Endothelial cell of umbilical vein (primary cell): ENCODE results near the gene CRYBA4. TPM values are rescaled to one million over a fixed set of nuclear protein-coding genes. Genes with fewer than 3 reads are reported as not detected.

ENCODE experiments used
- BruUV-seq: library from RNA; stranded (reverse); fragments of 400-500 nt; replicated peaks from 2 replicates; lab custom pipeline; 2021; lab: Mats Ljungman, UMichigan
- CTCF ChIA-PET: fragments of 300-600, 350-600 bp; sonication (Branson Sonifier 250); formaldehyde crosslinking; loops from one replicate; lab custom pipeline; 2021; ENCODE audit warnings: antibody characterized with exemption, inconsistent platforms; lab: Charles Lee
- POLR2A ChIA-PET: fragments of 300-600, 350-600 bp; sonication (Branson Sonifier 250); formaldehyde crosslinking; loops from one replicate; lab custom pipeline; 2021; ENCODE audit warnings: antibody characterized with exemption, inconsistent platforms; lab: Charles Lee
- DNase-seq: peaks from one replicate; pipeline ENCODE4 v3.0.0-alpha.2; 2011; ENCODE audit warnings: low read depth, low spot score
- FAIRE-seq: peaks from 2 replicates; lab custom pipeline; 2011; peaks lifted over from hg19 to GRCh38; lab: Jason Lieb, UNC
- H2AFZ ChIP-seq: 2 replicates; pipeline ENCODE4 v1.6.0; 2012; ENCODE audit warnings: low read depth, low read length, control low read depth, inconsistent platforms
- H3K27ac ChIP-seq: 2 replicates; pipeline ENCODE4 v1.5.1; 2011; ENCODE audit warnings: low read depth, mild to moderate bottlenecking, control low read depth, low read length, moderate library complexity; ENCODE audit not compliant: insufficient read depth
- H3K27me3 ChIP-seq, 2 experiments: 2 replicates each; pipeline versions ENCODE4 v1.6.0 to v1.6.1; 2011; ENCODE audit warnings: low read length in 2 of 2, mixed read lengths in 1 of 2; ENCODE audit not compliant: control insufficient read depth in 2 of 2, insufficient read depth in 2 of 2
- H3K36me3 ChIP-seq, 2 experiments: 2 replicates in 1 of 2; 3 replicates in 1 of 2; pipeline ENCODE4 v1.5.1; 2011; ENCODE audit warnings: low read length in 2 of 2, mild to moderate bottlenecking in 1 of 2, moderate library complexity in 1 of 2; ENCODE audit not compliant: control insufficient read depth in 2 of 2, insufficient read depth in 2 of 2; ENCODE audit errors: extremely low read depth in 1 of 2
- H3K4me1 ChIP-seq: 3 replicates; pipeline ENCODE4 v1.5.1; 2011; ENCODE audit warnings: mild to moderate bottlenecking, low read length; ENCODE audit not compliant: control insufficient read depth, insufficient read depth; ENCODE audit errors: extremely low read depth
- H3K4me2 ChIP-seq: 2 replicates; pipeline ENCODE4 v1.6.1; 2011; ENCODE audit warnings: low read length, control low read depth, mixed read lengths; ENCODE audit not compliant: insufficient read depth
- H3K4me3 ChIP-seq, 3 experiments: fragments of 200-600 bp in 1 of 3; sonication (generic), shearing (Covaris generic) in 1 of 3; replicated peaks in 1 of 3; 2 replicates each; pipeline ENCODE4 v1.5.1; 2011 to 2016; ENCODE audit warnings: control low read depth in 3 of 3, low read length in 3 of 3, mild to moderate bottlenecking in 2 of 3, inconsistent platforms in 1 of 3, low read depth in 1 of 3, moderate library complexity in 1 of 3; ENCODE audit not compliant: insufficient read depth in 1 of 3
- H3K79me2 ChIP-seq: 2 replicates; pipeline ENCODE4 v1.6.0; 2012; ENCODE audit warnings: low read length, inconsistent platforms; ENCODE audit not compliant: control insufficient read depth, insufficient read depth
- H3K9ac ChIP-seq: replicated peaks from 2 replicates; pipeline ENCODE3; 2011; ENCODE audit warnings: low read length, control low read depth; ENCODE audit not compliant: insufficient read depth; ENCODE audit errors: extremely low read depth
- H3K9me1 ChIP-seq: replicated peaks from 3 replicates; pipeline ENCODE4 v1.6.0; 2011; ENCODE audit warnings: mild to moderate bottlenecking, low read length; ENCODE audit not compliant: control insufficient read depth, insufficient read depth; ENCODE audit errors: extremely low read depth
- H3K9me3 ChIP-seq: replicated peaks from 2 replicates; pipeline ENCODE4 v1.5.1; 2012; ENCODE audit warnings: low read length, inconsistent platforms; ENCODE audit not compliant: control insufficient read depth, insufficient read depth
- H4K20me1 ChIP-seq: replicated peaks from 2 replicates; pipeline ENCODE3; 2011; ENCODE audit warnings: mild to moderate bottlenecking, low read length; ENCODE audit not compliant: control insufficient read depth, insufficient read depth; ENCODE audit errors: extremely low read depth
- EZH2 ChIP-seq: IDR thresholded peaks from 2 replicates; pipeline ENCODE4 v1.6.1; 2012; ENCODE audit warnings: borderline replicate concordance, low read depth, mild to moderate bottlenecking, moderate library complexity, low read length, inconsistent platforms; ENCODE audit not compliant: severe bottlenecking
- FOS ChIP-seq: IDR thresholded peaks from 2 replicates; pipeline ENCODE4 v1.6.1; 2011; ENCODE audit warnings: mild to moderate bottlenecking, low read length, moderate library complexity, borderline replicate concordance; ENCODE audit not compliant: insufficient read depth
- GATA2 ChIP-seq: IDR thresholded peaks from 2 replicates; pipeline ENCODE4 v1.7.0; 2011; ENCODE audit warnings: low read depth, mild to moderate bottlenecking, moderate library complexity, mixed read lengths, low read length; ENCODE audit not compliant: insufficient read length, insufficient read depth
- JUN ChIP-seq: IDR thresholded peaks from 2 replicates; pipeline ENCODE4 v1.6.1; 2011; ENCODE audit warnings: borderline replicate concordance, low read depth; ENCODE audit not compliant: insufficient read length, insufficient read depth
- MYC ChIP-seq: IDR thresholded peaks from one replicate; pipeline ENCODE4 v1.6.1; 2011; ENCODE audit warnings: mild to moderate bottlenecking, low read depth, low read length
- POLR2A ChIP-seq: IDR thresholded peaks from 2 replicates; pipeline ENCODE4 v1.6.1; 2012; ENCODE audit warnings: low read depth, mild to moderate bottlenecking, control low read depth, low read length
- POLR2AphosphoS5 ChIP-seq: IDR thresholded peaks from 2 replicates; pipeline ENCODE4 v1.6.1; 2012; ENCODE audit warnings: low read depth, mild to moderate bottlenecking, control low read depth, low read length, moderate library complexity; ENCODE audit not compliant: insufficient read depth
- dilution Hi-C: fragments of 300-500 bp; cut with MboI; formaldehyde crosslinking; loops from one replicate; pipeline ENCODE4 v1.15.0; 2019; ENCODE audit warnings: low sequenced_read_pairs; ENCODE audit not compliant: extremely low pct_ligation_motif_present
- intact Hi-C: fragments of 100-400 bp; cut with micrococcal nuclease; formaldehyde crosslinking; loops from one replicate; pipeline ENCODE4 v1.10.0; 2022
- polyA plus RNA-seq, 4 experiments: library from polyadenylated mRNA; depleted of rRNA in 3 of 4; stranded (reverse) in 3 of 4; unstranded in 1 of 4; fragments of >200 nt; gene quantifications; 2 replicates each; pipeline versions ENCODE4 v1.2.1 to v1.2.3, GENCODE V29; 2011 to 2012; ENCODE audit warnings: missing spikeins in 1 of 4
- total RNA-seq: library from RNA; stranded (reverse); gene quantifications from 2 replicates; pipeline ENCODE4 v1.2.3, GENCODE V29; 2021
- TF ChIP-seq, protein P1 (sequence below): IDR thresholded peaks from 2 replicates; pipeline ENCODE4 v1.6.1; 2011; ENCODE audit not compliant: insufficient read depth, insufficient read length
- TF ChIP-seq, protein P2 (sequence below), 2 donors: IDR thresholded peaks; 1 replicate in 1 of 2; 2 replicates in 1 of 2; pipeline ENCODE4 v1.5.1; 2011; ENCODE audit warnings: low read length in 2 of 2, mild to moderate bottlenecking in 2 of 2, moderate library complexity in 2 of 2, control low read depth in 1 of 2, inconsistent platforms in 1 of 2, low read depth in 1 of 2; ENCODE audit not compliant: insufficient read depth in 1 of 2; ENCODE audit errors: extremely low read depth in 1 of 2

CRYBA4 gene
- total and polyA plus RNA-seq, 2 donors (not counting 3 experiments of a cell fraction or from before 2014, with no cell fraction given): not detected

- BruUV-seq: no TSS peak
- FAIRE-seq: no peak
- CTCF ChIA-PET: no interaction called here
- H3K4me2 ChIP-seq: no peak overlapping the region
- H3K79me2 ChIP-seq: no peaks in the 10 kb centered on the region
- dilution Hi-C loops (no loop called here), intact Hi-C loops (no loop called here)
- H3K4me3 ChIP-seq: no peak overlapping the region
- H2AFZ ChIP-seq: no peak overlapping the region
- no peak overlapping the region for H3K9ac ChIP-seq
- H3K4me1 ChIP-seq: no peaks in the 10 kb centered on the region
- no peaks in the 10 kb centered on the region for H3K9me3 ChIP-seq
- no peak overlapping the region for H3K27ac ChIP-seq
- DNase-seq: no peak
- H3K27me3 ChIP-seq: peaks cover 36 to 40% of the 10 kb centered on the region in 2 experiments
- no peaks in the 10 kb centered on the region for H4K20me1 ChIP-seq
- no peaks in the 10 kb centered on the region for H3K9me1 ChIP-seq
- H3K36me3 ChIP-seq: no peaks in the 10 kb centered on the region
- no peak for TF ChIP-seq FOS
- TF ChIP-seq POLR2AphosphoS5: no peak
- no peak for TF ChIP-seq POLR2A
- no peak for TF ChIP-seq MYC
- no peak for TF ChIP-seq GATA2
- TF ChIP-seq JUN: no peak
- no peak for TF ChIP-seq EZH2
- POLR2A ChIA-PET: no interaction called here
Measured at GRCh38 chr22:26650722-26651421, 29.1 kb downstream of the CRYBA4 start.

- no peak for DNase-seq
- Histone ChIP-seq H3K27ac (no peak overlapping the region), H3K79me2 (no peaks in the 10 kb centered on the region), H4K20me1 (no peaks in the 10 kb centered on the region), H3K36me3 (no peaks in the 10 kb centered on the region), H3K27me3 (peaks cover 35 to 41% of the 10 kb centered on the region in 2 experiments), H3K9me1 (no peaks in the 10 kb centered on the region), H3K4me2 (no peak overlapping the region), H3K4me3 (no peak overlapping the region), H3K9ac (no peak overlapping the region), H2AFZ (no peak overlapping the region), H3K4me1 (no peaks in the 10 kb centered on the region), H3K9me3 (no peaks in the 10 kb centered on the region)
- dilution Hi-C loops: no loop called here
- TF ChIP-seq EZH2: no peak
- TF ChIP-seq GATA2: no peak
- TF ChIP-seq FOS: no peak
- no peak for TF ChIP-seq POLR2AphosphoS5
- no peak for TF ChIP-seq JUN
- TF ChIP-seq POLR2A: no peak
- TF ChIP-seq, protein P1, sequence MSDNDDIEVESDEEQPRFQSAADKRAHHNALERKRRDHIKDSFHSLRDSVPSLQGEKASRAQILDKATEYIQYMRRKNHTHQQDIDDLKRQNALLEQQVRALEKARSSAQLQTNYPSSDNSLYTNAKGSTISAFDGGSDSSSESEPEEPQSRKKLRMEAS: no peak
- TF ChIP-seq, protein P2, sequence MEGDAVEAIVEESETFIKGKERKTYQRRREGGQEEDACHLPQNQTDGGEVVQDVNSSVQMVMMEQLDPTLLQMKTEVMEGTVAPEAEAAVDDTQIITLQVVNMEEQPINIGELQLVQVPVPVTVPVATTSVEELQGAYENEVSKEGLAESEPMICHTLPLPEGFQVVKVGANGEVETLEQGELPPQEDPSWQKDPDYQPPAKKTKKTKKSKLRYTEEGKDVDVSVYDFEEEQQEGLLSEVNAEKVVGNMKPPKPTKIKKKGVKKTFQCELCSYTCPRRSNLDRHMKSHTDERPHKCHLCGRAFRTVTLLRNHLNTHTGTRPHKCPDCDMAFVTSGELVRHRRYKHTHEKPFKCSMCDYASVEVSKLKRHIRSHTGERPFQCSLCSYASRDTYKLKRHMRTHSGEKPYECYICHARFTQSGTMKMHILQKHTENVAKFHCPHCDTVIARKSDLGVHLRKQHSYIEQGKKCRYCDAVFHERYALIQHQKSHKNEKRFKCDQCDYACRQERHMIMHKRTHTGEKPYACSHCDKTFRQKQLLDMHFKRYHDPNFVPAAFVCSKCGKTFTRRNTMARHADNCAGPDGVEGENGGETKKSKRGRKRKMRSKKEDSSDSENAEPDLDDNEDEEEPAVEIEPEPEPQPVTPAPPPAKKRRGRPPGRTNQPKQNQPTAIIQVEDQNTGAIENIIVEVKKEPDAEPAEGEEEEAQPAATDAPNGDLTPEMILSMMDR (IDR thresholded peaks at IDR 0.05; ENCODE audit: extremely low read depth in 1 of 2, insufficient read depth in 1 of 2, low read depth in 1 of 2, low read length in 2 of 2): no peak
- no peak for TF ChIP-seq MYC
- ChIA-PET POLR2A (no interaction called here), CTCF (no interaction called here)
- no TSS peak for BruUV-seq
- FAIRE-seq: no peak
- intact Hi-C loops: no loop called here
Measured at GRCh38 chr22:26651815-26652214, 30.1 kb downstream of the CRYBA4 start.
